IMR-90 (cell line): ENCODE data around the gene ZFYVE26. TPM values are rescaled to one million over a fixed set of nuclear protein-coding genes. Genes with fewer than 3 reads are reported as not detected.
"Not testable (repeated sequence)": the region's sequence is repeated elsewhere in the genome, so short reads cannot be mapped to it uniquely, and the experiment has no call there.

Source experiments
- ATAC-seq: fragments of 200-7000 bp; cut with Tn5 transposase; 2 replicates; pipeline ENCODE4 v1.9.1; 2020; ENCODE audit warnings: low read depth, mild to moderate bottlenecking, moderate library complexity
- BruUV-seq: library from RNA; stranded (reverse); fragments of 400-500 nt; replicated peaks from 2 replicates; lab custom pipeline; 2021; lab: Mats Ljungman, UMichigan
- CTCF ChIA-PET: fragments of 300-600 bp; formaldehyde crosslinking; extraction: SDS; loops from one replicate; lab custom pipeline; 2021; ENCODE audit warnings: antibody characterized with exemption; lab: Yijun Ruan, JAX
- POLR2A ChIA-PET: fragments of 300-600 bp; sonication (Branson Sonifier 250); formaldehyde crosslinking; loops from one replicate; lab custom pipeline; 2022; ENCODE audit warnings: antibody characterized with exemption; ENCODE audit not compliant: unreplicated experiment; lab: Charles Lee
- DNase-seq: peaks from one replicate; pipeline ENCODE4 v3.0.0; 2013
- H2AFZ ChIP-seq: replicated peaks from 2 replicates; pipeline ENCODE3; 2013; ENCODE audit warnings: low read length, mild to moderate bottlenecking; ENCODE audit not compliant: poor library complexity
- H2AK5ac ChIP-seq: 2 replicates; pipeline ENCODE4 v1.6.1; 2013; ENCODE audit warnings: low read depth, low read length, inconsistent platforms
- H2AK9ac ChIP-seq: replicated peaks from 2 replicates; pipeline ENCODE3; 2013; ENCODE audit warnings: mild to moderate bottlenecking, low read depth, low read length, moderate library complexity; ENCODE audit not compliant: poor library complexity
- H2BK120ac ChIP-seq: 2 replicates; pipeline ENCODE4 v1.6.1; 2013; ENCODE audit warnings: low read depth, low read length, inconsistent platforms
- H2BK15ac ChIP-seq: 3 replicates; pipeline ENCODE4 v1.6.1; 2013; ENCODE audit warnings: low read depth, low read length, inconsistent platforms
- H2BK20ac ChIP-seq: 2 replicates; pipeline ENCODE4 v1.6.1; 2013; ENCODE audit warnings: low read depth, mild to moderate bottlenecking, inconsistent platforms, low read length, moderate library complexity
- H2BK5ac ChIP-seq: 2 replicates; pipeline ENCODE4 v1.6.1; 2013; ENCODE audit warnings: mild to moderate bottlenecking, low read depth, low read length, inconsistent platforms; ENCODE audit not compliant: poor library complexity, severe bottlenecking
- H3K14ac ChIP-seq: replicated peaks from 2 replicates; pipeline ENCODE4 v1.6.1; 2013; ENCODE audit warnings: low read depth, low read length, inconsistent platforms
- H3K18ac ChIP-seq: 2 replicates; pipeline ENCODE4 v1.6.1; 2013; ENCODE audit warnings: low read depth, low read length, control low read depth
- H3K23ac ChIP-seq: 2 replicates; pipeline ENCODE4 v1.6.1; 2013; ENCODE audit warnings: low read depth, low read length, inconsistent platforms
- H3K27ac ChIP-seq: 2 replicates; pipeline ENCODE4 v1.5.1; 2013; ENCODE audit warnings: mild to moderate bottlenecking, control low read depth, low read length; ENCODE audit not compliant: insufficient read depth
- H3K27me3 ChIP-seq: 2 replicates; pipeline ENCODE4 v1.6.1; 2013; ENCODE audit warnings: low read length; ENCODE audit not compliant: control insufficient read depth, insufficient read depth
- H3K36me3 ChIP-seq: 2 replicates; pipeline ENCODE4 v1.6.1; 2013; ENCODE audit warnings: low read length, mixed read lengths; ENCODE audit not compliant: control insufficient read depth, insufficient read depth
- H3K4ac ChIP-seq: 2 replicates; pipeline ENCODE4 v1.6.1; 2013; ENCODE audit warnings: low read depth, low read length, inconsistent platforms
- H3K4me1 ChIP-seq: 2 replicates; pipeline ENCODE4 v1.6.1; 2013; ENCODE audit warnings: low read length, mixed read lengths; ENCODE audit not compliant: control insufficient read depth, insufficient read depth
- H3K4me2 ChIP-seq: 2 replicates; pipeline ENCODE4 v1.6.1; 2013; ENCODE audit warnings: low read depth, mild to moderate bottlenecking, control low read depth, low read length, moderate library complexity
- H3K4me3 ChIP-seq: 2 replicates; pipeline ENCODE4 v1.5.1; 2013; ENCODE audit warnings: low read depth, mild to moderate bottlenecking, control low read depth, low read length, moderate library complexity; ENCODE audit not compliant: insufficient read depth
- H3K56ac ChIP-seq: 2 replicates; pipeline ENCODE4 v1.6.1; 2013; ENCODE audit warnings: low read length, inconsistent platforms; ENCODE audit not compliant: insufficient read depth; ENCODE audit errors: extremely low read depth
- H3K79me1 ChIP-seq, 2 experiments: 2 replicates each; pipeline ENCODE4 v1.6.1; 2013; ENCODE audit warnings: low read length in 2 of 2, inconsistent platforms in 1 of 2, low read depth in 1 of 2
- H3K9ac ChIP-seq: 2 replicates; pipeline ENCODE4 v1.6.1; 2013; ENCODE audit warnings: low read depth, low read length, control low read depth
- H3K9me1 ChIP-seq: 2 replicates; pipeline ENCODE4 v1.6.1; 2013; ENCODE audit warnings: low read length, inconsistent platforms; ENCODE audit not compliant: insufficient read depth
- H3K9me3 ChIP-seq: 2 replicates; pipeline ENCODE4 v1.6.1; 2013; ENCODE audit warnings: low read length; ENCODE audit not compliant: control insufficient read depth, insufficient read depth
- H4K20me1 ChIP-seq: 2 replicates; pipeline ENCODE4 v1.6.1; 2013; ENCODE audit warnings: low read length, inconsistent platforms; ENCODE audit not compliant: insufficient read depth
- H4K5ac ChIP-seq: 2 replicates; pipeline ENCODE4 v1.6.1; 2013; ENCODE audit warnings: mild to moderate bottlenecking, low read depth, low read length, control low read depth
- H4K8ac ChIP-seq, 2 experiments: 2 replicates each; pipeline ENCODE4 v1.6.1; 2013; ENCODE audit warnings: low read depth in 2 of 2, low read length in 2 of 2, control low read depth in 1 of 2, inconsistent platforms in 1 of 2
- H4K91ac ChIP-seq: 2 replicates; pipeline ENCODE4 v1.6.1; 2013; ENCODE audit warnings: low read depth, low read length, inconsistent platforms; ENCODE audit not compliant: insufficient read depth
- FOS ChIP-seq: fragments of 150-350 bp; IDR thresholded peaks from 2 replicates; pipeline ENCODE4 v1.6.1; 2016; ENCODE audit warnings: low read depth, low read length
- RCOR1 ChIP-seq: IDR thresholded peaks from 2 replicates; pipeline ENCODE4 v1.6.1; 2012; ENCODE audit warnings: mild to moderate bottlenecking, low read length, improper control_type of control experiment; ENCODE audit not compliant: insufficient replicate concordance
- RFX5 ChIP-seq: IDR thresholded peaks from 2 replicates; pipeline ENCODE4 v1.8.0; 2012; ENCODE audit warnings: low read depth, mild to moderate bottlenecking, low read length, moderate library complexity
- WGBS, 2 experiments: methylation state at CpG; one replicate each; pipeline versions ENCODE4 v1.1.5 to v1.1.7; 2013; ENCODE audit warnings: missing lambda C conversion rate in 2 of 2; ENCODE audit not compliant: insufficient read length in 1 of 2; ENCODE audit errors: extremely low coverage in 2 of 2; 5-methylcytosine and 5-hydroxymethylcytosine counted together
- dilution Hi-C: fragments of 300-500 bp; cut with HindIII; formaldehyde crosslinking; loops from one replicate; pipeline ENCODE4 v1.14.3; 2018; ENCODE audit warnings: low sequenced_read_pairs; ENCODE audit not compliant: unreplicated experiment
- in situ Hi-C: fragments of 300-500 bp; cut with MboI; formaldehyde crosslinking; loops from 3 replicates; pipeline ENCODE4 v1.14.3; 2019; ENCODE audit warnings: low sequenced_read_pairs, inconsistent platforms, mixed read lengths
- intact Hi-C: fragments of 100-400 bp; cut with micrococcal nuclease; formaldehyde crosslinking; loops from 2 replicates; pipeline ENCODE4 v1.10.0; 2022
- polyA plus RNA-seq, 3 experiments: library from polyadenylated mRNA; depleted of rRNA; stranded (reverse); fragments of >200 nt; gene quantifications; 2 replicates each; pipeline ENCODE4 v1.2.3, GENCODE V29; 2012; ENCODE audit warnings: low replicate concordance in 1 of 3
- total RNA-seq: library from RNA; depleted of rRNA; stranded (reverse); fragments of >200 nt; gene quantifications from 2 replicates; pipeline ENCODE4 v1.2.3, GENCODE V29; 2012

Gene ZFYVE26
- total and polyA plus RNA-seq, 2 of the 4 experiments (the other 2 are of a cell fraction): 6.0 to 11.1 TPM

DNA sequence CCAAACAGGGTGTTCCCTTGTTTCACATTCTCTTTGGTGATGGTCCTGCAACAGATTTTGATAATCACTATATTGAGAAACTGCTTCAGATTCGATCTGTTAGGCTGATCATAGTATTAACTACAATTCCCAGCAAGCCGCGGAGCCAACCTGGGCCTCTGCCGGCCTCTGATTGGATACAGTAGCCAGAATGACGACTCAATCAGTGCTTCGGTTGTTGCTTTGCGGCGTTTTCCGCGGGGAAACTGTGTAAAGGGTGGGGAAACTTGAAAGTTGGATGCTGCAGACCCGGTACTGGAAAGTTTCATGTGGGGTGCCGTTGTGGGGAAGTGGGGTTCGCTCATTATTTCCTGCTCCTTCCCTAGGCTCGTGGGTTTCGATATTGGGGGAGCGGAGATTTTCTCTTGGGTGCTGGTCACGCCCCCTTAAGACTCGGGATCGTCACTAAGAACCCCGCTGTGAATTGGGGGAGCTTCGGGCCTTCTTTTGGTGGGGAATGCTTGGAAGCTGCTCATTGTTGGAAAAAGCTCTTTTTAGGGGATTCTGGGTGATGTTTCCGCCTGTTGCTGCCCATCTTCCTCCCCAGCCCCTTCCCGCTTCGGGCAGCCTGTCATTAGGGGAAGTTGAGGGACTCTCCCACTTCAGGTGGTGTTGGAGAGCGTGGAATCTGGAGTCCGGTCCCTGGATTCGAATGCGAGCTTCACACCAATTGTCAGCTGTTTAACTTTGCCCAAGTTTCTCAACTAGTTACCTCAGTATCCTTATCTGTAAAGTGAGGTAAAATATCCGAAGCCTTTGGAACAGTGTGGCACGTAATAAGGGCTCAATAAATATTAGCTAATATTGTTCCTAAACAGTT, 3.4 kb upstream of the ZFYVE26 start, which contains the start of gene RAD51B:
Gene RAD51B (plus strand): TSS at position 217 of the 859 bp plus-strand sequence.
- H3K4me3 ChIP-seq: peak within 1 kb of the TSS; percentile 88
- H3K23ac ChIP-seq: 0 out of 2 replicates have a peak within 1 kb of the TSS, but pooled peaks have one; percentile 81
- H3K9me3 ChIP-seq: no peaks in the 10 kb centered on the region
- TF ChIP-seq FOS (peak; percentile 57; the same call in 1 of the 2 replicates), RCOR1 (no peak), RFX5 (no peak)
- WGBS, 2 experiments: 0% methylated on average over 7 of the region's 30 CpGs; no CpG with 5 or more reads in 1 of the 2 experiments
- H2BK5ac ChIP-seq: peak within 1 kb of the TSS; percentile 56
- H4K91ac ChIP-seq: peak within 1 kb of the TSS; percentile 43
- peak within 1 kb of the TSS; percentile 81 for H3K4ac ChIP-seq
- H2BK15ac ChIP-seq: no peak within 1 kb of the TSS
- intact Hi-C loops: no loop called here
- H3K4me2 ChIP-seq: peak within 1 kb of the TSS; percentile 93
- peaks cover 2% of the 10 kb centered on the region; the same call in 1 of the 2 replicates for H3K4me1 ChIP-seq
- peak within 1 kb of the TSS; percentile 85 for H3K9ac ChIP-seq
- peak within 1 kb of the TSS; percentile 5 to 89 for H4K8ac ChIP-seq
- DNase-seq (peak; percentile 79), ATAC-seq (peak; percentile 66)
- BruUV-seq: no TSS peak
- H3K27ac ChIP-seq: peak within 1 kb of the TSS; percentile 52; the same call in 1 of the 2 replicates
- peak within 1 kb of the TSS; percentile 48 for H4K5ac ChIP-seq
- peak within 1 kb of the TSS; percentile 78 for H2AK9ac ChIP-seq
- in situ Hi-C loops: no loop called here
- peak within 1 kb of the TSS; percentile 94 for H2AFZ ChIP-seq
- H3K14ac ChIP-seq: peak within 1 kb of the TSS; percentile 90
- H3K36me3 ChIP-seq: no peaks in the 10 kb centered on the region
- dilution Hi-C loops: no loop called here
- CTCF ChIA-PET: no interaction called here
- POLR2A ChIA-PET: interaction anchor here (0.6 kb wide), 1 partner anchor 110 kb away, joined by 3 read pairs; no protein-coding TSS in a partner anchor
- H2BK120ac ChIP-seq: peak within 1 kb of the TSS; percentile 43; the same call in 1 of the 2 replicates
- no peaks in the 10 kb centered on the region for H4K20me1 ChIP-seq
- H3K56ac ChIP-seq: peak within 1 kb of the TSS; percentile 79
- peaks cover 3% of the 10 kb centered on the region; the same call in 1 of the 2 replicates for H3K9me1 ChIP-seq
- H3K18ac ChIP-seq: no peak within 1 kb of the TSS
- no peak within 1 kb of the TSS for H2AK5ac ChIP-seq
- peaks cover 6 to 30% of the 10 kb centered on the region in 2 experiments for H3K79me1 ChIP-seq
- H2BK20ac ChIP-seq: no peak within 1 kb of the TSS; the same call in 1 of the 2 replicates
- H3K27me3 ChIP-seq: no peaks in the 10 kb centered on the region

DNA sequence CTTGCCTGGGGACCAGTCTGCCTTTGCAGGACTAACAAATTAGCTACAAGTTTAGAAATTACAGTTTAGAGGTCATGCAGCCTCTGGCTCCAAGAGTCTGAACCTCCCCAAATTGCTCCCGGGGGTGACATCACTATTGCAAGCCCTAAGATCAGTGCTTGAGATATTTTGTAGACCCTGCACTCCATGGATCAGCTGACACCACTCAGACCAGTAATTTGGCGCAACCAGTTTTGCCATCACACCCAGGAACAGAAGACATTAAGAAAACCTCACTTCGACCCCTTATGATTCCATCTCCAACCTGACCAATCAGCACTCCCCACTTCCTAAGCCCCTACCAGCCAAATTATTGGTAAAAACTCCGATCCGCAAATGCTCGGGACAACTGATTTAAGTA, 2.1 kb upstream of the ZFYVE26 start:
- H3K36me3 ChIP-seq, H2BK120ac ChIP-seq, POLR2A ChIA-PET, H2AFZ ChIP-seq, DNase-seq, H3K4me1 ChIP-seq, H3K4ac ChIP-seq, H4K8ac ChIP-seq, H3K9ac ChIP-seq, H2BK5ac ChIP-seq, H4K5ac ChIP-seq, H3K27ac ChIP-seq, H3K56ac ChIP-seq, H3K9me1 ChIP-seq, ATAC-seq, H4K91ac ChIP-seq, H2BK15ac ChIP-seq, dilution Hi-C loops, H2BK20ac ChIP-seq, H3K9me3 ChIP-seq, H4K20me1 ChIP-seq, H3K14ac ChIP-seq, CTCF ChIA-PET, H3K4me3 ChIP-seq, BruUV-seq, H3K27me3 ChIP-seq, intact Hi-C loops, H2AK5ac ChIP-seq, H3K4me2 ChIP-seq, H2AK9ac ChIP-seq, H3K23ac ChIP-seq, in situ Hi-C loops, H3K18ac ChIP-seq: not testable (repeated sequence)
- 92% methylated on average over 4 of the region's 6 CpGs; no CpG with 5 or more reads in 1 of the 2 experiments for WGBS, 2 experiments
- peaks cover 6 to 35% of the 10 kb centered on the region in 2 experiments for H3K79me1 ChIP-seq
